ENCODE data around the gene OLIG1. TPM values are rescaled to one million over a fixed set of nuclear protein-coding genes. Genes with fewer than 3 reads are reported as not detected.

Gene OLIG1
- total and polyA plus RNA-seq, 2 of the 4 experiments (the other 2 are of a cell fraction), result not detected

- Histone ChIP-seq H3K27me3 (ENCODE audit: control insufficient read depth, insufficient read depth, low read length) (peaks cover 60% of the 10 kb centered on the region), H4K91ac (ENCODE audit: insufficient read depth, low read depth, low read length) (no peak overlapping the region), H3K4ac (ENCODE audit: low read depth, low read length) (no peak overlapping the region), H4K5ac (ENCODE audit: low read depth, low read length) (no peak overlapping the region), H2AK9ac (replicated peaks; ENCODE audit: low read depth, low read length, poor library complexity) (no peak overlapping the region), H2BK20ac (ENCODE audit: low read depth, low read length) (no peak overlapping the region), H2AFZ (replicated peaks; ENCODE audit: low read length, poor library complexity) (no peak overlapping the region), H3K56ac (ENCODE audit: extremely low read depth, insufficient read depth, low read length) (no peak overlapping the region), H3K36me3 (ENCODE audit: control insufficient read depth, insufficient read depth, low read length) (no peaks in the 10 kb centered on the region), H3K27ac (ENCODE audit: insufficient read depth, low read length) (no peak overlapping the region), H4K8ac (ENCODE audit: low read depth in 2 of 2, low read length in 2 of 2) (no peak overlapping the region), H4K20me1 (ENCODE audit: insufficient read depth, low read length) (no peaks in the 10 kb centered on the region), H3K9me3 (ENCODE audit: control insufficient read depth, insufficient read depth, low read length) (no peaks in the 10 kb centered on the region), H3K23ac (ENCODE audit: low read depth, low read length) (no peak overlapping the region), H3K18ac (ENCODE audit: low read depth, low read length) (no peak overlapping the region), H3K4me1 (ENCODE audit: control insufficient read depth, insufficient read depth, low read length) (no peaks in the 10 kb centered on the region), H3K4me3 (ENCODE audit: insufficient read depth, low read depth, low read length) (no peak overlapping the region), H3K79me1 (ENCODE audit: low read depth in 1 of 2, low read length in 2 of 2) (no peaks in the 10 kb centered on the region), H2AK5ac (ENCODE audit: low read depth, low read length) (no peak overlapping the region), H2BK120ac (ENCODE audit: low read depth, low read length) (no peak overlapping the region), H2BK15ac (ENCODE audit: low read depth, low read length) (no peak overlapping the region), H3K9ac (ENCODE audit: low read depth, low read length) (no peak overlapping the region), H3K14ac (replicated peaks; ENCODE audit: low read depth, low read length) (no peak overlapping the region), H3K9me1 (ENCODE audit: insufficient read depth, low read length) (no peaks in the 10 kb centered on the region), H2BK5ac (ENCODE audit: low read depth, low read length, poor library complexity, severe bottlenecking) (no peak overlapping the region), H3K4me2 (ENCODE audit: low read depth, low read length) (no peak overlapping the region)
- 60% methylated on average over 1 of the region's 4 CpGs; no CpG with 5 or more reads in 1 of the 2 experiments for WGBS, 2 experiments (ENCODE audit: extremely low coverage in 2 of 2, insufficient read length in 1 of 2)
- ChIA-PET POLR2A (ENCODE audit: unreplicated experiment) (no interaction called here), CTCF (no interaction called here)
- intact Hi-C loops (cut with micrococcal nuclease) (no loop called here), in situ Hi-C loops (cut with MboI; ENCODE audit: low sequenced_read_pairs) (no loop called here), dilution Hi-C loops (cut with HindIII; ENCODE audit: low sequenced_read_pairs, unreplicated experiment) (no loop called here)
- no peak for ATAC-seq (ENCODE audit: low read depth)
- DNase-seq, result no peak
- TF ChIP-seq MAFK (IDR thresholded peaks at IDR 0.05; ENCODE audit: low read depth, low read length) (no peak), SMC3 (IDR thresholded peaks at IDR 0.05; ENCODE audit: low read depth, low read length) (no peak), FOS (IDR thresholded peaks at IDR 0.05; ENCODE audit: low read depth, low read length) (no peak), POLR2A (IDR thresholded peaks at IDR 0.05; ENCODE audit: low read depth, low read length) (no peak), MXI1 (IDR thresholded peaks at IDR 0.05; ENCODE audit: borderline replicate concordance, low read depth, low read length) (no peak), CTCF (conservative IDR thresholded peaks at IDR 0.05; ENCODE audit: low read depth, low read length) (no peak), MAZ (IDR thresholded peaks at IDR 0.05; ENCODE audit: borderline replicate concordance, low read depth, low read length) (no peak), USF2 (IDR thresholded peaks at IDR 0.05; ENCODE audit: low read depth, low read length) (no peak), CHD1 (IDR thresholded peaks at IDR 0.05; ENCODE audit: low read depth, low read length) (no peak)
- BruUV-seq (replicated peaks), result no TSS peak
Measured at GRCh38 chr21:33061233-33061632, 8.7 kb upstream of the OLIG1 start.
